GM23338 (cell line): ENCODE measurements around the gene PLN. TPM values are rescaled to one million over a fixed set of nuclear protein-coding genes. Genes with fewer than 3 reads are reported as not detected.

Experiments used
- ATAC-seq: fragments of 200-7000 bp; cut with Tn5 transposase; 3 replicates; pipeline ENCODE4 v1.9.1; 2020
- DNase-seq: peaks from one replicate; pipeline ENCODE4 v3.0.0-alpha.2; 2015; ENCODE audit warnings: low spot score
- H2AFZ ChIP-seq: fragments of 200-600 bp; sonication (generic); 2 replicates; pipeline ENCODE4 v1.8.0; 2016; ENCODE audit warnings: antibody characterized with exemption, mild to moderate bottlenecking, moderate library complexity
- H3F3A ChIP-seq: fragments of 200-600 bp; sonication (generic); replicated peaks from 2 replicates; pipeline ENCODE4 v1.8.0; 2017; ENCODE audit warnings: antibody characterized with exemption, mixed run types, low read depth
- H3K27ac ChIP-seq: fragments of 200-600 bp; sonication (generic); 2 replicates; pipeline ENCODE4 v1.6.1; 2016; ENCODE audit warnings: low read depth
- H3K27me3 ChIP-seq: fragments of 200-600 bp; sonication (generic); 2 replicates; pipeline ENCODE4 v1.8.0; 2016; ENCODE audit warnings: mild to moderate bottlenecking, mixed run types, moderate library complexity; ENCODE audit not compliant: insufficient read depth
- H3K36me3 ChIP-seq: fragments of 200-600 bp; sonication (generic); 2 replicates; pipeline ENCODE4 v1.8.0; 2016; ENCODE audit warnings: mild to moderate bottlenecking; ENCODE audit not compliant: insufficient read depth
- H3K4me1 ChIP-seq: fragments of 200-600 bp; sonication (generic); 2 replicates; pipeline ENCODE4 v1.8.0; 2016; ENCODE audit warnings: mild to moderate bottlenecking, moderate library complexity; ENCODE audit not compliant: insufficient read depth
- H3K4me2 ChIP-seq: fragments of 200-600 bp; sonication (generic); 2 replicates; pipeline ENCODE4 v1.7.1; 2017; ENCODE audit warnings: mixed run types
- H3K4me3 ChIP-seq: fragments of 200-600 bp; sonication (generic); 2 replicates; pipeline ENCODE4 v1.6.1; 2016; ENCODE audit warnings: mixed run types
- H3K79me2 ChIP-seq: fragments of 200-600 bp; sonication (generic); replicated peaks from 2 replicates; pipeline ENCODE4 v1.8.0; 2017; ENCODE audit warnings: mild to moderate bottlenecking; ENCODE audit not compliant: insufficient read depth
- H3K9me2 ChIP-seq: fragments of 200-600 bp; sonication (generic); 2 replicates; pipeline ENCODE4 v1.8.0; 2017; ENCODE audit not compliant: insufficient read depth
- H4K20me1 ChIP-seq: fragments of 200-600 bp; sonication (generic); replicated peaks from 2 replicates; pipeline ENCODE4 v1.8.0; 2017; ENCODE audit warnings: mild to moderate bottlenecking; ENCODE audit not compliant: insufficient read depth
- H3K27ac Mint-ChIP-seq: 2 replicates; pipeline ENCODE4 v1.8.0; 2020; ENCODE audit warnings: inconsistent platforms, mild to moderate bottlenecking, moderate library complexity, mixed read lengths
- H3K27me3 Mint-ChIP-seq: 3 replicates; pipeline ENCODE4 v1.8.0; 2022; ENCODE audit warnings: low read depth, mild to moderate bottlenecking, moderate library complexity, mixed read lengths, inconsistent platforms; ENCODE audit not compliant: insufficient read depth, poor library complexity
- H3K36me3 Mint-ChIP-seq: 3 replicates; pipeline ENCODE4 v1.8.0; 2021; ENCODE audit warnings: low read depth, mild to moderate bottlenecking, inconsistent platforms, moderate library complexity, mixed read lengths
- H3K4me1 Mint-ChIP-seq: 3 replicates; pipeline ENCODE4 v1.8.0; 2020; ENCODE audit warnings: mild to moderate bottlenecking, inconsistent platforms, mixed read lengths
- H3K4me3 Mint-ChIP-seq: 3 replicates; pipeline ENCODE4 v1.8.0; 2021; ENCODE audit warnings: moderate library complexity, mild to moderate bottlenecking, inconsistent platforms, mixed read lengths
- H3K9me3 Mint-ChIP-seq: 3 replicates; pipeline ENCODE4 v1.8.0; 2020; ENCODE audit warnings: moderate library complexity, mild to moderate bottlenecking, inconsistent platforms, mixed read lengths
- CREB1 ChIP-seq: fragments of 250-450 bp; sonication (Bioruptor Pico); IDR thresholded peaks from 2 replicates; pipeline ENCODE4 v1.5.0; 2020; ENCODE audit warnings: low read depth, mild to moderate bottlenecking, moderate library complexity
- ETS1 ChIP-seq: IDR thresholded peaks from 2 replicates; pipeline ENCODE4 v1.6.1; 2016; ENCODE audit warnings: antibody characterized with exemption
- EZH2phosphoT487 ChIP-seq: fragments of 200-600 bp; sonication (generic); IDR thresholded peaks from one replicate; pipeline ENCODE4 v1.8.1; 2018; ENCODE audit warnings: antibody characterized with exemption; ENCODE audit not compliant: unreplicated experiment
- JUNB ChIP-seq: IDR thresholded peaks from one replicate; pipeline ENCODE4 v1.6.1; 2016; ENCODE audit warnings: antibody characterized with exemption; ENCODE audit not compliant: unreplicated experiment
- STAT1 ChIP-seq: IDR thresholded peaks from one replicate; pipeline ENCODE4 v1.6.1; 2016; ENCODE audit warnings: antibody characterized with exemption; ENCODE audit not compliant: unreplicated experiment
- ZNF114 ChIP-seq: fragments of 250-450 bp; sonication (Bioruptor Pico); IDR thresholded peaks from 2 replicates; pipeline ENCODE4 v1.5.0; 2020; ENCODE audit warnings: mild to moderate bottlenecking, moderate library complexity
- ZNF331 ChIP-seq: fragments of 250-450 bp; sonication (Bioruptor Pico); IDR thresholded peaks from 2 replicates; pipeline ENCODE4 v1.5.0; 2020; ENCODE audit warnings: low read depth, mild to moderate bottlenecking, moderate library complexity
- ZNF462 ChIP-seq: fragments of 250-450 bp; sonication (Bioruptor Pico); IDR thresholded peaks from 2 replicates; pipeline ENCODE4 v1.5.0; 2020; ENCODE audit warnings: mild to moderate bottlenecking, moderate library complexity
- polyA plus RNA-seq: library from polyadenylated mRNA; unstranded; fragments of >200 nt; fragmentation: Nextera tagmentation; extraction: Ambion mirVana; gene quantifications from 2 replicates; pipeline ENCODE4 v1.2.1, GENCODE V29; 2016
- total RNA-seq: library from RNA; depleted of rRNA; stranded (reverse); fragments of >200 nt; shearing (Covaris generic); gene quantifications from 2 replicates; pipeline ENCODE4 v1.2.3, GENCODE V29; 2014

PLN gene
- total and polyA plus RNA-seq, 2 experiments from 2014 or later = 0.10 TPM; not detected in 1

- TF ChIP-seq ZNF462 (no peak), JUNB (no peak), CREB1 (CRISPR knock-in tag) (no peak), ZNF331 (no peak), ZNF114 (CRISPR knock-in tag) (no peak), EZH2phosphoT487 (no peak), STAT1 (no peak), ETS1 (no peak)
Observed at GRCh38 chr6:118511930-118512715, 36.0 kb upstream of the PLN start (continued).

- DNase-seq (no peak), ATAC-seq (no peak)
- Mint-ChIP-seq H3K36me3 (no peaks in the 10 kb centered on the region), H3K4me1 (no peaks in the 10 kb centered on the region), H3K4me3 (no peak overlapping the region), H3K27ac (no peak overlapping the region), H3K27me3 (no peaks in the 10 kb centered on the region), H3K9me3 (no peaks in the 10 kb centered on the region)
- Histone ChIP-seq H3F3A (no peaks in the 10 kb centered on the region), H3K27ac (no peak overlapping the region), H3K9me2 (0 out of 2 replicates have a peak, but pooled peaks cover 3% of the 10 kb centered on the region), H4K20me1 (no peaks in the 10 kb centered on the region), H3K4me3 (no peak overlapping the region), H3K27me3 (no peaks in the 10 kb centered on the region), H3K4me2 (no peak overlapping the region), H3K4me1 (no peaks in the 10 kb centered on the region), H2AFZ (no peak overlapping the region), H3K79me2 (no peaks in the 10 kb centered on the region), H3K36me3 (no peaks in the 10 kb centered on the region)
- TF ChIP-seq STAT1 = no peak
- TF ChIP-seq ZNF462 = no peak
Observed at GRCh38 chr6:118514689-118515088, 33.4 kb upstream of the PLN start.
